Measurements from ENCODE around the gene SEMA4B.
"Not testable (repeated sequence)": the region's sequence is repeated elsewhere in the genome, so short reads cannot be mapped to it uniquely, and the experiment has no call there.

DNA sequence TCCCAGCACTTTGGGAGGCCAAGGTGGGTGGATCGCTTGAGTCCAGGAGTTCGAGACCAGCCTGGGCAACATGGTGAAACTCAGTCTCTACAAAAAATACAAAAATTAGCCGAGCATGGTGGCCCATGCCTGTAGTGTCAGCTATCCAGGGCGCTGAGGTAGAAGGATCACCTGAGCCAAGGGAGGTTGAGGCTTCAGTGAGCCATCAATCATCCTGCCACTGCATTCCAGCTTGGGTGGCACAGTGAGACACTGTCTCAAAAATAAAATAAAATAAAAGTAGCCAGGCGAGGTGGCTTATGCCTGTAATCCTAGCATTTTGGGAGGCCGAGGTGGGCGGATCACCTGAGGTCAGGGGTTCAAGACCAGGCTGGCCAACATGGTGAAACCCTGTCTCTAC, 13.1 kb upstream of the SEMA4B start:
- not testable (repeated sequence) for TF ChIP-seq POLR2A, POLR2AphosphoS5 (IDR thresholded peaks at IDR 0.05; ENCODE audit: low read depth, low read length)

All from GM12892 (cell line).